Stimulated activated CD4-positive, alpha-beta T cell treated with anti-CD3 and anti-CD28 coated beads, Interleukin-4, amount 100 ng/mL, for 48 hours (primary cell): ENCODE measurements around the gene MARCHF5.

Experiments used
- DNase-seq, 2 donors: peaks; one replicate each; pipeline ENCODE4 v3.0.0-alpha.2; 2020; ENCODE audit warnings: low read depth in 2 of 2

The MARCHF5 gene

GRCh38 chr10:92290837-92291615, at the start of gene MARCHF5, which contains the start of gene CPEB3:
Gene MARCHF5, plus strand, starts transcription at chr10:92291167. Its CDS starts 328 bp downstream, at chr10:92291495.
Gene CPEB3, minus strand, starts transcription at chr10:92291078. Its CDS starts 50,728 bp downstream, at chr10:92240350.
- DNase-seq: peak; percentile 87 to 91

GRCh38 chr10:92241501-92241900, 49.5 kb upstream of the MARCHF5 start:
- DNase-seq: no peak

- no peak for DNase-seq
Observed at GRCh38 chr10:92242380-92242779, 48.6 kb upstream of the MARCHF5 start.

GRCh38 chr10:92242910-92243671, 47.9 kb upstream of the MARCHF5 start:
- no peak for DNase-seq

- DNase-seq: no peak
Observed at GRCh38 chr10:92244796-92245195, 46.2 kb upstream of the MARCHF5 start.

- DNase-seq: no peak
Observed at GRCh38 chr10:92248566-92248965, 42.4 kb upstream of the MARCHF5 start.

GRCh38 chr10:92263396-92263795, 27.6 kb upstream of the MARCHF5 start:
- DNase-seq: no peak

GRCh38 chr10:92264249-92264648, 26.7 kb upstream of the MARCHF5 start:
- no peak for DNase-seq

- no peak for DNase-seq
Observed at GRCh38 chr10:92265687-92266258, 25.2 kb upstream of the MARCHF5 start.

- no peak for DNase-seq
Observed at GRCh38 chr10:92267343-92267742, 23.6 kb upstream of the MARCHF5 start.

- no peak for DNase-seq
Observed at GRCh38 chr10:92268748-92269147, 22.2 kb upstream of the MARCHF5 start.

- DNase-seq: no peak
Observed at GRCh38 chr10:92274071-92274470, 16.9 kb upstream of the MARCHF5 start.

- DNase-seq: no peak
Observed at GRCh38 chr10:92278996-92279696, 11.8 kb upstream of the MARCHF5 start.

GRCh38 chr10:92284112-92284704, 6.8 kb upstream of the MARCHF5 start:
- no peak for DNase-seq

- no peak for DNase-seq
Observed at GRCh38 chr10:92290076-92290836, 711 bp upstream of the MARCHF5 start.

GRCh38 chr10:92291616-92291865, 574 bp downstream of the MARCHF5 start:
- no peak for DNase-seq

GRCh38 chr10:92291921-92292845, 1.2 kb downstream of the MARCHF5 start:
- peak; percentile 23 to 32 for DNase-seq

- no peak for DNase-seq
Observed at GRCh38 chr10:92298487-92298886, 7.5 kb downstream of the MARCHF5 start.

- DNase-seq: no peak
Observed at GRCh38 chr10:92303096-92303495, 12.1 kb downstream of the MARCHF5 start.

GRCh38 chr10:92304061-92304460, 13.1 kb downstream of the MARCHF5 start:
- no peak for DNase-seq
